Stromal cell of bone marrow (primary cell): ENCODE data around the gene ARHGEF7.
"Not testable (repeated sequence)": the region's sequence is repeated elsewhere in the genome, so short reads cannot be mapped to it uniquely, and the experiment has no call there.

Experiments used
- DNase-seq: peaks from one replicate; pipeline ENCODE4 v3.0.0-alpha.2; 2012; ENCODE audit warnings: low read depth

Gene ARHGEF7

GRCh38 chr13:111174377-111175114 lies 59.4 kb downstream of the ARHGEF7 start:
- no peak for DNase-seq

- no peak for DNase-seq
Measured at GRCh38 chr13:111175372-111175771, 60.3 kb downstream of the ARHGEF7 start.

DNA sequence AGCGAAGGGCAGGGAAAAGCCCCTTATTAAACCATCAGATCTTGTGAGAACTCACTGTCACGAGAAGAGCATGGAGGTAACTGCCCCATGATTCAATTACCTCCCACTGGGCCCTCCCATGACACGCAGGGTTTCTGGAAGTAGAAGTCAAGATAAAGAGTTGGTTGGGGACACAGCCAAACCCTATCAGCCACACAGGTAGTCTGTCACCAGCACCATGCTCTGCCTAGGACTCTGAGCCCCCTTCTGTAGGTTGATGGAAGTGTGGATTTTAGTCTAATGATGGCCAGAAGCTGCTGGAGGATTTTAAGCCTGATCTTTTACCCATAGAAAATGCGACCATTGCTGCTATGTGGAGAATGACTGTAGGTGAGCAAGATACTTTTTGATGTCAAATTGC lies 60.8 kb downstream of the ARHGEF7 start:
- no peak for DNase-seq

- no peak for DNase-seq
Measured at GRCh38 chr13:111176421-111176820, 61.3 kb downstream of the ARHGEF7 start.

DNA sequence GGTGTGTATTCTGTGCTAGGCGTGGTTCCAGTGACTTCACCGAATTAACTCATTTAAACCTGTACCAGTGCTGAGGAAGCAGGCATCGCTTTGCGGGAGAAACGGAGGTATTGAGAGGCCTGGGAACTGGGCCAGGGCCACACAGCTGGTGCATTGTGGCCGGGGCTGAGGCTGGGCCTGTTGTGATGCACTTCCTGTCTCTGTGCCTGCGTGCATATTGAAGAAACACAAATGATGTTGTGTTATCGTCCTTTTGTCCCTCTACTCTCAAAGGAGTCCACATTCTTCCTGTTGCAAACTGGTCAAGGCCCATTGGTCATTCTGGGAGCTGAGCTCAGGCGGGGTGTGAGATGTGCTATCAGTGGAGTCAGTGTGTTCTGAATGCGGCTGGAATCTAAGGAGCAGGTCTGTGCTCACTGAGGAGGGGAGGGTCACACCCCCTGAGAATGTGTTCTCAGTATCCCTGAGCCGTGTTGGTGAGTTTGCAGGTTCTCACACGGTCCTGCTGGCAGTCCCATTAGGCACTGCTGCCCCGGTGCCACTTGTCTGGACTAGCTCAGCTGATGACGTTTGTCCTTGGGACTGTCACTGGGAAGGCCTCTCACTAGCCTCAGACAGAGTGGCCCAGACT lies 62.1 kb downstream of the ARHGEF7 start:
- no peak for DNase-seq

- peak; percentile 56 for DNase-seq
Measured at GRCh38 chr13:111177921-111178320, 62.8 kb downstream of the ARHGEF7 start.

DNA sequence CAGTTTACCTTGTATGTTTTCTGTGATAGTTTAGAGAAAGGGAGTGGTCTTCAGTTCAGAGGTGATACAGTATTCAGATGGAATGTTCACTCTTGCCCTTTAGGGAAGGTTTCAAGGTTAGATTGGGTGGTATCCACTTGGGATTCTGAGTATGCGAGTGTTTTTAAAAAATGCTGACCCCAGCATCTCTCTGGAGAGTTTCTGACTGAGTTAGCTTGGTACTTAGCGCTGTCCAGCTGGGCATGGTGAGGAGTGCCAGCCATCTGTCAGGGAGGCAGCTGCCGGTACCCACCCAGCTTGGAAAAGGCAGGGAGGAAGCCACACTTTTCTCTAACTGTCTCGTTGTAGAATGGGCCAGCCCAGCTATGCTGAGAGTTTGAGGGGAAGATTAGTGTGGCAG lies 63.3 kb downstream of the ARHGEF7 start:
- DNase-seq, result no peak

GRCh38 chr13:111179908-111180760 lies 65.0 kb downstream of the ARHGEF7 start:
- DNase-seq, result no peak

DNA sequence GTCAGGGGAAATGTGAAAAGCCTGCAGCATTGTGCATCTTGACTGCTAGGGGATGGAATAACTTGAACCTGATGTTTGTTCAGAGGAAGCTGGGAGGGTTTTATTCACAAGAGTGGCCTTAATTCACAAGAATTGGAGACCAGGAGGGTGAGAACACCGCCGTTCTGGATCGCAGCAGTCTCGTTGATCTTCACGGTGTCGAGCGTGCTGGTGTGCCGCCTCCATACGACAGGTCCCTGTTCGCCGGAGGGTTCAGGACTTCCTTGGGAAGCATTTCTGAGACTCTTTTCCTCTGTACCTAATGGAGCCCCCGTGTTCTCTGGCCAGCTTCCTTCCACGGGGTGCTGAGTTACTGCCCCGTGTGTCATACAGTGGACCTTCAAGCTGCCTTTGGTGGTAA lies 66.9 kb downstream of the ARHGEF7 start:
- DNase-seq, result no peak

GRCh38 chr13:111183087-111183645 lies 68.1 kb downstream of the ARHGEF7 start:
- DNase-seq, result no peak

DNA sequence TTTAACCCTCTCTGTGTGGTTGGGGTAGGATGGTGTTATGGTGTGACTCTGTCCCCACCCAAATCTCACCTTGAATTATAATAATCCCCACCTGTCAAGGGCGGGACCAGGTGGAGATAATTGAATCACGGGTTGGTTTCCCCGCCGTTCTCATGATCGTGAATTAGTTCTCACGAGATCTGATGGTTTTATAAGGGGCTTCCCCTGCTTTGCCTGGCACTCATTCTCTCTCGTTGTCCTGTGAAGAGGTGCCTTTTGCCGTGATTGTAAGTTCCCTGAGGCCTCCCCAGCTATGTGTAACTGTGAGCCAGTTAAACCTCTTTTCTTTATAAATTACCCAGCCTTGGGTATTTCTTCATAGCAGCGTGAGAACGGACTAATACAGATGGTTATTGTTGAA lies 68.8 kb downstream of the ARHGEF7 start:
- no peak for DNase-seq

DNA sequence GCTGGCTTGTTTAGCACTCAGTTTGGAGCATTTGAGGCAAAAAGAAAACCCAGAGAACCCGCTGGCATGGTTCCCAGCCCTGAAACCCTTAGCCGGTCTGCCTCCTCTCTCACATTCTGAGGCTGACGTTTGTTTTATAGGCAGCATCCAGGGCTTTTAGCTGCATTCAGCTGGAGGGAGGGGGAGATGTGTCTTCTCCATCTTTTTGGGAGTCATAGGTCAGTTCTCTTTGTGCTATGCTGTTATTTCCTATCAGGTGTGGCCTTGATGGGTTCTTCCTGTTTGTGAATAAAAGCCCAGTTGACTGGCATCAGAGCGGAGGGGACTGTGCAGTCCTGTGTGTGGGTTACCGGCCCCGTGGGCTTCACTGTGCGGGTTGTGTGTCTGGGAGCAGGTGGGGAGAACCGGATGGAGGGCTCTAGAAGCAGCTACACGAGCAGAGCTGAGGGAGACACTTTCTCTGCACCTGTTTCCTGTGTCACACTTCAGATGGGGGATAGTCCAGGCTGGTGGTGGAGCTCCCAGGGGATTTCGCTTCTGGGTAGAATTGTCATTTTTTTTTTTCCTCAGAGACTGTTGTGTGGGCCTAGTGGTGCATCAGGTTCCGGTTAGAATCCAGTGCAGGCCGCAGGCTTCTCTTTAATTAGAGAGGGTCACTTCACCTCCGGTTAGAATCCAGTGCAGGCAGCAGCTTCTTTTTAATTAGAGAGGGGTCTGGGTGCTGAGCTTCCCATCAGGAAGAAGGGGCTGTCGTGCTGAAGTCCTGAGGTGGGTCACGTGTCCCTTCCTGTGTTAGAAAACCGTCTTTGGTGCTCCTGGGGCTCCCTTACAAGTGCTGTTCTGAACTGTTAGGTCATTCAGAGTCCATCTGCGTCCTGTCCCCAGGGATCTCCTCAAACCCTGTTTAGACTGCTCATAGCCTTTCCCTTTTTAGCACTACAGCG lies 69.6 kb downstream of the ARHGEF7 start:
- DNase-seq, result peak; percentile 26

GRCh38 chr13:111186305-111186935 lies 71.3 kb downstream of the ARHGEF7 start:
- no peak for DNase-seq

- no peak for DNase-seq
Measured at GRCh38 chr13:111187960-111188541, 72.9 kb downstream of the ARHGEF7 start.

GRCh38 chr13:111189064-111189505 lies 74.0 kb downstream of the ARHGEF7 start:
- not testable (repeated sequence) for DNase-seq

DNA sequence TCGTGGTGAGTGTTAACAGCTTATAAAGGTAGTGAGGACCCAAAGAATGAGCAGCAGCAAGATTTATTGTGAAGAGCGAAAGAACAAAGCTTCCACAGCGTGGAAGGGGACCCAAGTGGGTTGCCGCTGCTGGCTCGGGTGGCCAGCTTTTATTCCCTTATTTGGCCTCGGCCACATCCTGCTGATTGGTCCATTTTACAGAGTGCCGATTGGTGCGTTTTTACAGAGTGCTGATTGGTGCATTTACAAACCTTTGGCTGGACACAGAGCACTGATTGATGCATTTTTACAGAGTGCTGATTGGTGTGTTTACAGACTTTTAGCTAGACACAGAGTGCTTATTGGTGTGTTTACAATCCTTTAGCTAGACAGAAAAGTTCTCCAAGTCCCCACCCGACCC lies 74.4 kb downstream of the ARHGEF7 start:
- DNase-seq, result not testable (repeated sequence)

DNA sequence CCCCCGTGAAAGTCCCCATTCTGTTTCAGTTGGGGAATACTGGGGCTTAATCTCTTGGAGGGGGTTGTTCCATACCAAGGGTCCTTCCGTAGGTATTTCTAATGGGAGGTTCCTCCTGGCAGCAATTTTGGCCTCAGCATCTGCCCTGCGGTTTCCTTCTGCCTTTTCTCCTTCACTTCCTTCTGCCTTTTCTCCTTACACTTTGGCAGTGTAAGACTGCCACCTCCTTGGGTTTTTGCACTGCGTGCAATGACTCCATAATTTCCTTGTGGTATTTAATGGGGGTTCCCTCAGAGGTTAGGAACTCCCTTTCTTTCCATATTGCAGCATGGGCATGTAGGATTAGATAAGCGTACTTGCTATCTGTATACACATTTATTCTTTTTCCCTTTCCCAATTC lies 78.1 kb downstream of the ARHGEF7 start:
- not testable (repeated sequence) for DNase-seq

GRCh38 chr13:111194651-111195050 lies 79.5 kb downstream of the ARHGEF7 start:
- DNase-seq, result peak; percentile 36

GRCh38 chr13:111198732-111199378 lies 83.7 kb downstream of the ARHGEF7 start:
- DNase-seq, result not testable (repeated sequence)
